K562 (cell line): ENCODE data around the gene SPX. TPM values are rescaled to one million over a fixed set of nuclear protein-coding genes. Genes with fewer than 3 reads are reported as not detected.

Experiments
- ATAC-seq: fragments of 200-7000 bp; cut with Tn5 transposase; 3 replicates; pipeline ENCODE4 v1.9.1; 2020; ENCODE audit warnings: moderate library complexity
- BruUV-seq: library from RNA; stranded (reverse); fragments of 400-500 nt; replicated peaks from 2 replicates; lab custom pipeline; 2021; lab: Mats Ljungman, UMichigan
- CTCF ChIA-PET: fragments of 300-600 bp; formaldehyde crosslinking; extraction: SDS; loops from one replicate; lab custom pipeline; 2021; ENCODE audit warnings: low intra/inter-chr PET ratio; lab: Yijun Ruan, JAX
- POLR2A ChIA-PET: fragments of 300-600, 350-650 bp; sonication (Branson Sonifier 250); formaldehyde crosslinking; extraction: SDS; loops from one replicate; lab custom pipeline; 2021; ENCODE audit warnings: antibody characterized with exemption, inconsistent platforms; lab: Yijun Ruan, JAX
- DNase-seq, 4 experiments: peaks; one replicate each; pipeline versions ENCODE4 v3.0.0 to v3.0.0-alpha.2; 2011 to 2018; ENCODE audit warnings: low spot score in 3 of 4, mixed read lengths in 3 of 4; ENCODE audit errors: extremely low read depth in 1 of 4
- FAIRE-seq: peaks from 2 replicates; lab custom pipeline; 2011; peaks lifted over from hg19 to GRCh38; lab: Jason Lieb, UNC
- H2AFZ ChIP-seq: 2 replicates; pipeline ENCODE4 v1.6.0; 2011; ENCODE audit warnings: low read depth, low read length, control low read depth, inconsistent platforms
- H3K27ac ChIP-seq: fragments of 200-600 bp; 3 replicates; pipeline ENCODE4 v1.8.0; 2011; ENCODE audit warnings: low read depth, mild to moderate bottlenecking, control low read depth, inconsistent platforms, low read length, moderate library complexity, mixed read lengths; ENCODE audit errors: extremely low read depth
- H3K27me3 ChIP-seq, 2 experiments: fragments of 300-600 bp in 1 of 2; 2 replicates in 1 of 2; 3 replicates in 1 of 2; pipeline versions ENCODE4 v1.6.0 to v1.8.0; 2011; ENCODE audit warnings: inconsistent platforms in 2 of 2, low read length in 2 of 2, mild to moderate bottlenecking in 1 of 2, mixed read lengths in 1 of 2, moderate library complexity in 1 of 2; ENCODE audit not compliant: control insufficient read depth in 2 of 2, insufficient read depth in 2 of 2
- H3K36me3 ChIP-seq: fragments of 300-600 bp; 3 replicates; pipeline ENCODE4 v1.8.0; 2011; ENCODE audit warnings: mild to moderate bottlenecking, low read length, inconsistent platforms; ENCODE audit not compliant: control insufficient read depth, insufficient read depth
- H3K4me1 ChIP-seq, 2 experiments: fragments of 200-600 bp in 1 of 2; replicated peaks in 1 of 2; 2 replicates in 1 of 2; 3 replicates in 1 of 2; pipeline versions ENCODE4 v1.5.1 to v1.8.0; 2011; ENCODE audit warnings: inconsistent platforms in 2 of 2, low read length in 2 of 2, mild to moderate bottlenecking in 1 of 2, mixed read lengths in 1 of 2, moderate library complexity in 1 of 2; ENCODE audit not compliant: control insufficient read depth in 2 of 2, insufficient read depth in 2 of 2
- H3K4me2 ChIP-seq: 2 replicates; pipeline ENCODE4 v1.6.1; 2011; ENCODE audit warnings: low read length, control low read depth, inconsistent platforms, mixed read lengths; ENCODE audit not compliant: insufficient read depth
- H3K4me3 ChIP-seq: fragments of 200-600 bp; sonication (generic), shearing (Covaris generic); 2 replicates; pipeline ENCODE4 v1.5.1; 2016; ENCODE audit warnings: control low read depth, inconsistent platforms
- H3K79me2 ChIP-seq: fragments of 200-600 bp; 3 replicates; pipeline ENCODE4 v1.8.0; 2011; ENCODE audit warnings: low read length, inconsistent platforms; ENCODE audit not compliant: control insufficient read depth, insufficient read depth
- H3K9ac ChIP-seq, 2 experiments: 2 replicates each; pipeline versions ENCODE4 v1.6.0 to v1.6.1; 2011; ENCODE audit warnings: low read depth in 2 of 2, low read length in 2 of 2, control low read depth in 1 of 2, inconsistent platforms in 1 of 2, mild to moderate bottlenecking in 1 of 2, mixed read lengths in 1 of 2; ENCODE audit not compliant: insufficient read depth in 1 of 2
- H3K9me1 ChIP-seq: one replicate; pipeline ENCODE4 v1.6.0; 2011; ENCODE audit warnings: inconsistent platforms, mild to moderate bottlenecking, low read length, moderate library complexity; ENCODE audit not compliant: control insufficient read depth, insufficient read depth
- H3K9me3 ChIP-seq: replicated peaks from 2 replicates; pipeline ENCODE4 v1.5.1; 2011; ENCODE audit warnings: low read depth, low read length, inconsistent platforms; ENCODE audit not compliant: control insufficient read depth, insufficient read depth
- H4K20me1 ChIP-seq: replicated peaks from 2 replicates; pipeline ENCODE4 v1.6.1; 2011; ENCODE audit warnings: low read length, inconsistent platforms, mixed read lengths; ENCODE audit not compliant: control insufficient read depth, insufficient read depth
- HNRNPK ChIP-seq: fragments of 200-400 bp; formaldehyde crosslinking; IDR thresholded peaks from one replicate; pipeline ENCODE4 v1.6.1; 2018; ENCODE audit warnings: mild to moderate bottlenecking, low read depth, low read length; ENCODE audit not compliant: poor library complexity, severe bottlenecking
- NFXL1 ChIP-seq: fragments of 450-650 bp; formaldehyde crosslinking; IDR thresholded peaks from 2 replicates; pipeline ENCODE4 v1.4.0; 2021; ENCODE audit warnings: mild to moderate bottlenecking
- NFYB ChIP-seq: IDR thresholded peaks from 2 replicates; pipeline ENCODE4 v1.6.1; 2011; ENCODE audit warnings: mild to moderate bottlenecking, moderate library complexity; ENCODE audit not compliant: insufficient read length; ENCODE audit errors: extremely low read depth
- PRPF4 ChIP-seq: fragments of 200-400 bp; formaldehyde crosslinking; IDR thresholded peaks from one replicate; pipeline ENCODE4 v1.6.1; 2017; ENCODE audit warnings: low read length, low read depth, mild to moderate bottlenecking; ENCODE audit not compliant: insufficient read depth, poor library complexity, severe bottlenecking
- RBM15 ChIP-seq: fragments of 200-400 bp; formaldehyde crosslinking; IDR thresholded peaks from 2 replicates; pipeline ENCODE4 v1.6.1; 2018; ENCODE audit warnings: mild to moderate bottlenecking, low read length, moderate library complexity; ENCODE audit not compliant: insufficient read depth
- SMARCC2 ChIP-seq: fragments of 450-650 bp; IDR thresholded peaks from 2 replicates; pipeline ENCODE4 v1.6.1; 2017; ENCODE audit warnings: antibody characterized with exemption, moderate library complexity, mild to moderate bottlenecking, low read depth
- TEAD4 ChIP-seq, 2 experiments: sonication (generic) in 1 of 2; formaldehyde crosslinking in 1 of 2; IDR thresholded peaks; 2 replicates each; pipeline versions ENCODE4 v1.6.1 to v1.8.0; 2012 to 2022; ENCODE audit warnings: borderline replicate concordance in 1 of 2, inconsistent platforms in 1 of 2, low read length in 1 of 2, mild to moderate bottlenecking in 1 of 2, missing genetic modification reagents in 1 of 2
- TGIF2 ChIP-seq: sonication (generic); formaldehyde crosslinking; IDR thresholded peaks from 2 replicates; pipeline ENCODE4 v1.8.1; 2022; ENCODE audit warnings: mild to moderate bottlenecking, missing genetic modification reagents, moderate library complexity
- ZNF644 ChIP-seq: fragments of 200-800 bp; sonication (Bioruptor generic); IDR thresholded peaks from 2 replicates; pipeline ENCODE4 v1.6.1; 2016; ENCODE audit warnings: low read depth, missing genetic modification characterization, missing compliant biosample characterization
- WGBS: fragments of 100-300 bp; shearing (Covaris generic); methylation state at CpG from one replicate; pipeline ENCODE4 v1.1.6; 2016; ENCODE audit warnings: low coverage, mixed read lengths; ENCODE audit not compliant: insufficient coverage; ENCODE audit errors: missing lambda C conversion rate; 5-methylcytosine and 5-hydroxymethylcytosine counted together
- in situ Hi-C: fragments of 300-500 bp; cut with MboI; formaldehyde crosslinking; loops from 4 replicates; pipeline ENCODE4 v1.15.0; 2018; ENCODE audit warnings: inconsistent platforms, mixed read lengths
- intact Hi-C: fragments of 100-400 bp; cut with micrococcal nuclease; formaldehyde crosslinking; loops from 2 replicates; pipeline ENCODE4 v1.14.2; 2022
- polyA plus RNA-seq, 8 experiments: library from polyadenylated mRNA; depleted of rRNA in 4 of 8; stranded (reverse) in 5 of 8; unstranded in 3 of 8; fragments of >200 nt; fragmentation: Nextera tagmentation in 2 of 8; fragmentation: Illumina TruSeq in 1 of 8; extraction: Ambion mirVana in 2 of 8; extraction: Trizol in 1 of 8; gene quantifications; 2 replicates each; pipeline versions ENCODE4 v1.2.1 to v1.2.3, GENCODE V29; 2011 to 2014; ENCODE audit warnings: inconsistent platforms in 1 of 8, missing spikeins in 1 of 8
- total RNA-seq, 7 experiments: library from RNA; depleted of rRNA in 6 of 7; stranded (reverse); fragments of >200 nt in 6 of 7; fragmentation: Illumina TruSeq in 2 of 7; extraction: Trizol in 2 of 7; gene quantifications; 2 replicates each; pipeline versions ENCODE4 v1.2.1 to v1.2.3, GENCODE V29; 2011 to 2021; ENCODE audit warnings: low replicate concordance in 1 of 7
- TF ChIP-seq, protein P1 (sequence below): fragments of 450-650 bp; formaldehyde crosslinking; IDR thresholded peaks from 2 replicates; pipeline ENCODE4 v1.4.0; 2020; ENCODE audit warnings: mild to moderate bottlenecking, moderate library complexity
- TF ChIP-seq, protein P2 (sequence below): fragments of 250-450 bp; sonication (Bioruptor Pico); IDR thresholded peaks from 2 replicates; pipeline ENCODE4 v1.4.0; 2020; ENCODE audit warnings: mild to moderate bottlenecking, moderate library complexity

Gene SPX
- total and polyA plus RNA-seq, 9 of the 15 experiments (the other 6 are each of a cell fraction or from before 2014, with no cell fraction given): 0.06 to 0.40 (median 0.14) TPM

DNA sequence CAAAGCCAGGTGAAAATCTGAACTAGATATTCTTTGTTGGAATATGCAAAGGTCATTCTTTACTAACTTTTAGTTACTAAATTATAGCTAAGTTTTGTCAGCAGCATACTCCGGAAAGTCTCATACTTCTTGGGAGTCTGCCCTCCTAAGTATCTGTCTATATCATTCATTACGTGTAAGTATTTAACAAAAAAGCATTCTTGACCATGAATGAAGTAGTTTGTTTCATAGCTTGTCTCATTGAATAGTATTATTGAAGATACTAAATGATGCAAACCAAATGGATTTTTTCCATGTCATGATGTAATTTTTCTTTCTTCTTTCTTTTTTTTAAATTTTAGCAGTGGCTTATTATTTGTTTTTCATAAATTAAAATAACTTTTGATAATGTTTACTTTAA is 9.8 kb upstream of the SPX start:
- Histone ChIP-seq H3K4me2 (no peak overlapping the region), H3K27ac (no peak overlapping the region), H3K9me3 (no peaks in the 10 kb centered on the region), H3K4me1 (no peaks in the 10 kb centered on the region), H3K79me2 (no peaks in the 10 kb centered on the region), H3K36me3 (peaks cover 33% of the 10 kb centered on the region), H3K9ac (no peak overlapping the region), H4K20me1 (no peaks in the 10 kb centered on the region), H3K27me3 (no peaks in the 10 kb centered on the region), H3K4me3 (no peak overlapping the region), H2AFZ (no peak overlapping the region), H3K9me1 (no peaks in the 10 kb centered on the region)
- DNase-seq (no peak), ATAC-seq (no peak), FAIRE-seq (no peak)
- in situ Hi-C loops: no loop called here
- CTCF ChIA-PET: no interaction called here
- intact Hi-C loops: no loop called here
- no TSS peak for BruUV-seq
- POLR2A ChIA-PET: no interaction called here
- 89% methylated on average over 2 of the region's 2 CpGs for WGBS
- TF ChIP-seq ZNF644 (tag) (no peak), PRPF4 (no peak), HNRNPK (no peak), NFXL1 (CRISPR knock-in tag) (no peak), SMARCC2 (no peak), TEAD4 (IDR thresholded peaks at IDR 0.05; ENCODE audit: low read length) (no peak), TEAD4 (CRISPR knock-in tag; IDR thresholded peaks at IDR 0.05; ENCODE audit: borderline replicate concordance) (no peak), TGIF2 (no peak), NFYB (no peak), RBM15 (no peak)
- TF ChIP-seq, protein P1, sequence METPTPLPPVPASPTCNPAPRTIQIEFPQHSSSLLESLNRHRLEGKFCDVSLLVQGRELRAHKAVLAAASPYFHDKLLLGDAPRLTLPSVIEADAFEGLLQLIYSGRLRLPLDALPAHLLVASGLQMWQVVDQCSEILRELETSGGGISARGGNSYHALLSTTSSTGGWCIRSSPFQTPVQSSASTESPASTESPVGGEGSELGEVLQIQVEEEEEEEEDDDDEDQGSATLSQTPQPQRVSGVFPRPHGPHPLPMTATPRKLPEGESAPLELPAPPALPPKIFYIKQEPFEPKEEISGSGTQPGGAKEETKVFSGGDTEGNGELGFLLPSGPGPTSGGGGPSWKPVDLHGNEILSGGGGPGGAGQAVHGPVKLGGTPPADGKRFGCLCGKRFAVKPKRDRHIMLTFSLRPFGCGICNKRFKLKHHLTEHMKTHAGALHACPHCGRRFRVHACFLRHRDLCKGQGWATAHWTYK (CRISPR knock-in tag): no peak
- TF ChIP-seq, protein P2, sequence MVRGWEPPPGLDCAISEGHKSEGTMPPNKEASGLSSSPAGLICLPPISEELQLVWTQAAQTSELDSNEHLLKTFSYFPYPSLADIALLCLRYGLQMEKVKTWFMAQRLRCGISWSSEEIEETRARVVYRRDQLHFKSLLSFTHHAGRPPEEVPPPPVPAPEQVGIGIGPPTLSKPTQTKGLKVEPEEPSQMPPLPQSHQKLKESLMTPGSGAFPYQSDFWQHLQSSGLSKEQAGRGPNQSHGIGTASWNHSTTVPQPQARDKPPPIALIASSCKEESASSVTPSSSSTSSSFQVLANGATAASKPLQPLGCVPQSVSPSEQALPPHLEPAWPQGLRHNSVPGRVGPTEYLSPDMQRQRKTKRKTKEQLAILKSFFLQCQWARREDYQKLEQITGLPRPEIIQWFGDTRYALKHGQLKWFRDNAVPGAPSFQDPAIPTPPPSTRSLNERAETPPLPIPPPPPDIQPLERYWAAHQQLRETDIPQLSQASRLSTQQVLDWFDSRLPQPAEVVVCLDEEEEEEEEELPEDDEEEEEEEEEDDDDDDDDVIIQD (CRISPR knock-in tag): no peak
- TF ChIP-seq, all 486 proteins: peak for 0
